GM19468 (cell line): ENCODE data around the gene BRSK2.
"Not testable (repeated sequence)": the region's sequence is repeated elsewhere in the genome, so short reads cannot be mapped to it uniquely, and the experiment has no call there.

ENCODE experiments used
- ATAC-seq: cut with Tn5 transposase; IDR thresholded peaks from one replicate; pipeline ENCODE4 v1.9.1; 2021; ENCODE audit warnings: mild to moderate bottlenecking, moderate library complexity, moderate number of reproducible peaks; ENCODE audit not compliant: unreplicated experiment; ENCODE audit errors: extremely low read depth

The BRSK2 gene

DNA sequence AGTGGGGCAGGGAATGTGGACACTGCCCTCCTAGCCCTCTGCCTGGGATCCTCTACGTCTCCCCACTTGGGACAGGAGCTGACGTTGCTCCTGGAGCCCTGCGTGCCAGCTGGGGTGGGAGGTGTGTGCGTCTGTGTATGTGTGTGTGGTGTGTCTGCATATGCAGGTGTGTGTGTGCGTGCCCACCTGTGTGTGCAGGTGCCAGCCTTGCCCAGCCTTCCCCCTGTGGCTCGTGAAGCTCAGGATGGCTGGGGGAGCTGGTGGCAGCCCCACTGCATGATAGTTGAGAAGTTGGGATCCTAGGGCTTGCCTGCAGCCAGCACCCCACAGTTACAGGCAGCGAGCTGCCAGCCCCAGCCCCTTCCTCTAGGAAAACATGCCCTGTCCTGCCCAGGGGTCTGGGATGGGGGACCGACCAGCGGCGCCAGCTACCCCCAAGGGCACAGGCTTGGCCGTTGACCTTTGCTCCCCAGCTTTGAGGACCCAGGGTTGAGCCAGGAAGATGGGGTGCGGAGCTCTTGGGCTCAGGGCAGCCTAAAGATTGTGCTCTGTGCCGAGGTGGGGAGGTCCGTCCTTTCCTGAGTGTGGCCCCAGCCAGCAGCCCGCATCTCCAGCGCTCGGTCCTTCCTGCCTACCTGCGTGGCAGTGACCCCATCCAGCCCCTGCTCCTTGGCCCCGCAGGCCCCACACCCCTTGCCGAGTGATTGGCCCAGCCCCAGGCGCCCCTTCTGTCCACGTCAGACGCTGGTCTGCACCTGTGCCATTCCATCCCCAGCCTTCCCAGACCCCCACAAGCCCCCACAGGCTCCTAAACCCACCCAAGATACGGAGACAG, 15.7 kb downstream of the BRSK2 start:
- no peak for ATAC-seq

GRCh38 chr11:1406571-1407485, 17.1 kb downstream of the BRSK2 start:
- no peak for ATAC-seq

DNA sequence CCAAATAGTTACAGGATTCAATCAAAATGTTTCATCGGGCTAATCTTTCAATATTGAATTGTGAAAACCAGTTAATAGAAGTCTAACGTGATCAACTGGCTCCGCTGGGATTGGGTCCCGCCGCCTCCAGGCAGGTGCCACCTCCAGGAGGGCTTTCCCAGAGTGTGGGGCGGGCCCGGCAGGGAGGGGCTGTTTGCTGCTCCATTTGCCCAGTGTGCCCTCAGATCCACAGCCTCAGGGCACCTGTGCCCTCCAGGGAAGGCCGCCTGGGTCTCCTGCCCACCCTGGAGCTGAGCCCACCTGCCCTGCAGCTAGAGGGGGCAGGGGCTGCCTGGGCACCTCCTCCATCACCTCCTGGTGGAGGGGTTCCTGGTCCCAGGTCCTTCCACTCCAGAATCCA, 17.9 kb downstream of the BRSK2 start:
- no peak for ATAC-seq

DNA sequence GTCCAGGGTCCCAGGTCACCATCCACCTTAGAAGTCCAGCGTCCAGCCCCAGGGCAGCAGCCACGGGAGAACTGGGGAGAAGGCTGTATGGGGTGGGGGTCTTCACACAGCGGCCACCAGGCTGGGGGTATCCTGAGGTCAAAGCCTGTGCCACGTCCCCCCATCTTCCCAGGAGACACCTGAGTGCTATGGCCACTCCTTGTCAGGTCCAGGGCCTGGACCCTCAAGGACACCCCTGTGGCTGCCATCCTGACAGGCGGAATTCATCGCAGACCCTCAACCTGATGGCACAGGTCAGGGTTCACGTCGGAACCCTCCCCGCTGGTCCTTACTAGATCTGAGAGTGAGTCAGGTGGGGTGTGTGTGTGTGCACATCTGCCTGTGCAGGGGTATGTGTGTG, 18.6 kb downstream of the BRSK2 start:
- no peak for ATAC-seq

DNA sequence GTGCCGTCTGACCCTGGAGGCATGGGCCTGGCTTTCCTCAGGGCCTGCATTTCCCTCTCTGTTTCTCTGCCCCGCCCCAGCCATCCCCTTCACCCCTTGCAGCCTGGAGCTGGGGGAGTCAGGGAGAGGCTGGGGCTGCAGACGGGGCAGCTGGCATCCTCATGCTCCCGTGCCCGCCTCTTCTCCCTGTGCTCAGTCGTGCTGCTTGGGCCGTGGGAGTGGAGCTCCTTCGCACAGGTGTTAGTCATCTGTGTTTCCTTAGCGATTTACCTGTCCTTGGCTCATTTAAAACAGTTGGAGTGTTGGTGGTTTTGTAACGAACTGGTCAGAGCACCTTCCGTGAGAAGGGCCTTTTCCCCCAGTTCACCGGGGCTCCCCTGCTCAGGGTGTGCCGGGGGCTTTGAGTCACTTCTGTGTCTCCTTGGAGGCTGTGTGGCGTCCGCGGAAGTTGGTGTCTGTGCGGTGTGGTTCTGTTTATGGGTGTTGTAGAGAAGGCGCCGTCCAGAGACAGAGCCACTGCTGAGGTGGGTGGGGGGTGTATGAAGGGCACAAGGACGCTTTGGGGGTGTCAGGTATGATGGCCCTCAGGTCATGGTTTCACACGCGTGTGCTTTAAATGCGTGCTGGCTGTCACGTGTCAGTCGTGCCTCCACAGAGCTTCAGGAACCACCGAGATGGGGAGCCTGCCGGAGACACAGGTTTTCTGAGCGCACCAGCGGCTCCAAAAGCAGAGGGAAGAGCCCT, 19.5 kb downstream of the BRSK2 start:
- ATAC-seq, result no peak

- ATAC-seq, result not testable (repeated sequence)
Observed at GRCh38 chr11:1409852-1410125, 20.1 kb downstream of the BRSK2 start.

- ATAC-seq, result no peak
Observed at GRCh38 chr11:1410366-1411291, 20.9 kb downstream of the BRSK2 start.

DNA sequence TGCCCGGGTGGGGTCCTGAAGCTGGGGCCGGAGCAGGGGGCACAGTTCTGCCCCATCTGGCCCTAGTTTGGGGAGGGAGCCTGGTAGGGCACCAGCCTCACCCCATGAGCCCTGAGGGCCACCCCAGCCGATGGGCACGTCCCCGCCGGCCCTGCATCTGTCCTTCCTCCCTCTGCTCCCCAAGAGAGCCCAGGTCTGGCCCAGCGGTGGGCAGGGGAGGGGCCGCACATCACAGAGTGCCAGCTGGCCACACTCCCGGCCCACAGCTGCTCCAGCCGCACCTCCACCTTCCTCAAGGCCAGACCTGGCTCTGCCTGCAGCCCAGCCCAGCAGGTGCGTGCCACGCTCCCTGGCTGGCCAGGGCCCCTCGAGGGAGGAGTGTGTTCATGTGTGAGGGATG, 21.6 kb downstream of the BRSK2 start:
- ATAC-seq, result no peak

GRCh38 chr11:1411739-1412138, 22.0 kb downstream of the BRSK2 start:
- ATAC-seq, result not testable (repeated sequence)

GRCh38 chr11:1412377-1413095, 22.8 kb downstream of the BRSK2 start:
- ATAC-seq, result no peak

- no peak for ATAC-seq
Observed at GRCh38 chr11:1414650-1415049, 24.9 kb downstream of the BRSK2 start.

GRCh38 chr11:1415631-1416030, 25.9 kb downstream of the BRSK2 start:
- no peak for ATAC-seq

GRCh38 chr11:1418192-1418795, 28.6 kb downstream of the BRSK2 start:
- not testable (repeated sequence) for ATAC-seq

DNA sequence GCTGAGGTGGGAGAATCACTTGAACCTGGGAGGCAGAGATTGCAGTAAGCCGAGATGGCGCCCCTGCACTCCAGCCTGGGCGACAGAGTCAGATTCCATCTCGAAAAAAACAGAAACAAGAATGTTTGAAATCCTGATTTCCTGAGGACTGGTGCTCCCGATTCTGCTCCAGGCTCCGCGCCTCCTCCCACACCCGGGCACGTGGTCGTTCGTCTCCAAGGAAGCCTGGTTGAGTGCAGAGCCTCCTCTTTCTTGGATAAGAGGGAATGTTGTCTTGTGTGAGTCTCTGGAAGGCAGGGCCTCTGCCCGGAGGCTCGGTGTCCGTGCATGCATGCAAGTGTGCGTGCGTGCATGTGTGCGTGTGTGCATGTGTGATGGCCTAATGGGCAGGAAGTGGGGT, 30.1 kb downstream of the BRSK2 start:
- ATAC-seq, result no peak

DNA sequence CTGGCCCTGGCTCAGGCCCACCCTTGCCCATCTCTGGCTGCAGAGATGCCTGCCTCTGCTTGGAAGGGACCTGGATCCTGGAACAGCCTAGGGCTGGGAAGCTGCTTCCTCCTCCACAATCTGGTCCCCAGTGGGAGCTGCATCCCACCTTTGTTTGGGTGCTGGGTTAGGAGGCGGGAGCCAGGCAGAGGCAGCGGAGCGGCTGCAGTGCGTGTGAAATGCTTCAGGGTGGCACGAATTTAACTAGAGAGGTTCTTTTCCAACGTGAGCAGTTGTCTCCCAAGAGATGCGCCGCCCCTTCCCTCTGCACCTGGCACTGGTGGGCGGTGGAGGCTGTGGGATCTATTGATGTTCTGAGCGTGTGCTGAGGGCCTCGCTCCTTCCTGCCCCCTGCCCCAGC, 31.6 kb downstream of the BRSK2 start:
- no peak for ATAC-seq

DNA sequence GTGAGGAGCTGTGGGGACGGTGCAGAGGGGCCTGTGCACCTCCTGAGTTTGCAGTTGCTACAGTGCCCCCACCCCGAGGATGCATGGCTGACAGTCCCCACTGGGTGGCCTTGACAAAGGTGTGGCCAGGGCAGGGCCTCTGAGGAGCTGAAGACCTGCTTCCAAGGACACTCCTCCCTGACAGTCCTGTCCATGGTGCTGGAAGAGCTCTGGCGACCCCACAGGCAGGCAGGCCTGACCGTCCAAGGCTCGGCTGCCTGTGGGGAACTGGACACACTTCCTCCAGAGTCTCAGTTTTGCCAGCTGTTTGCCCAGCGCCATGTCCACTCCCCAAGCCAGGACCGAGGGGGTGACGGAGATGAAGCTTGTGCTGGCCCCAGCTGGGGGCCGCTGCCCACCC, 32.7 kb downstream of the BRSK2 start:
- ATAC-seq, result no peak

GRCh38 chr11:1422981-1423380, 33.2 kb downstream of the BRSK2 start:
- no peak for ATAC-seq

DNA sequence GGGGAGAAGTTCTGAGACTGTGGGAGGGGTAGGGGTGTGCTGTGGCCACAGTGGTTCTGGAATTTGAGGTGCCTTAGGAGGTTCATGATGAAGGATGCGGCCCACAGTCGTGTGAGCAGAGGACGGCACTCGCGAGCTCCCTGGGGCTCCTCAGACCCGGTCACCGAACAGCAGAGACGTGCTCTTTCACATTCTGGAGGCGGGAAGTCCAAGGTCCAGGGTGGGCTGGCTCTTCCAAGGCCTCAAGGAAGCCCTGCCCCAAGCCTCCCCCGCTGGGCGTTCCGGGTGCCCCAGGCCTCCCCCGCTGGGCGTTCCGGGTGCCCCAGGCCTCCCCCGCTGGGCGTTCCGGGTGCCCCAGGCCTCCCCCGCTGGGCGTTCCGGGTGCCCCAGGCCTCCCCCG, 33.7 kb downstream of the BRSK2 start:
- ATAC-seq, result not testable (repeated sequence)

DNA sequence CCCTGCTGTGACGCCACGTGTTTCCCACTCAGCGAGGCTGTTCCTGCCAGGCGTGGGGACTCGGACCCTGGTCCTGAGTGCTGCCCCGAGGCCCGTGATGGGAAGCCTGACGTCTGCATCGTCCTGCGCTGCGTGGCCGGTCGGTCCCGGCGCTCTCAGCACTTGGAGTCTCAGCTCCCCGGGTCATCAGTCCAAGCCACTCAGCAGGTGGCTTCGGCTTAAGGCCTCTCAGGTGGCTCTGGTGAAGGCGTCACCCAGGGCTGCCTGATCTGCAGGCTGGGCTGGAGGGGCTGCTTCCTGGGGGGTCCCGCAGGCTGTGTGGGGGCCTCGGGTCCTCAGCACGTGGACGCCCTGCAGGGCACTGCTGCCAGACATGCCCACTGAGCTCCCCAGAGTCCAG, 35.3 kb downstream of the BRSK2 start:
- ATAC-seq, result no peak
